Measurements from ENCODE around the gene CLCN6.

- no peak; a peak in 1 of 4 replicates for TF ChIP-seq POLR2A (IDR thresholded peaks at IDR 0.05; ENCODE audit: insufficient read depth in 1 of 2, low read depth in 2 of 2, low read length in 2 of 2)
- no peak for TF ChIP-seq JUND (CRISPR knock-in tag; IDR thresholded peaks at IDR 0.05)
- no peak for TF ChIP-seq HNRNPUL1 (IDR thresholded peaks at IDR 0.05; ENCODE audit: low read depth, low read length)
- TF ChIP-seq ZMAT5 (CRISPR knock-in tag; IDR thresholded peaks at IDR 0.05; ENCODE audit: borderline replicate concordance, low read depth): no peak
- no peak for TF ChIP-seq UBTF (CRISPR knock-in tag; IDR thresholded peaks at IDR 0.05)
- TF ChIP-seq GRHL1 (CRISPR knock-in tag; conservative IDR thresholded peaks at IDR 0.05): no peak
These were observed 39.8 kb downstream of the CLCN6 start for GRCh38 chr1:11845641-11846335.

All from HepG2 (cell line).